ENCODE measurements around the gene CXCL1. TPM values are rescaled to one million over a fixed set of nuclear protein-coding genes. Genes with fewer than 3 reads are reported as not detected.
A peak's percentile ranks its signal among the peaks of the same experiment; 100 is the strongest.

CXCL1 gene
- total RNA-seq, 4 donors from 2014 or later: 9.5 to 152 (median 50.1) TPM

DNA sequence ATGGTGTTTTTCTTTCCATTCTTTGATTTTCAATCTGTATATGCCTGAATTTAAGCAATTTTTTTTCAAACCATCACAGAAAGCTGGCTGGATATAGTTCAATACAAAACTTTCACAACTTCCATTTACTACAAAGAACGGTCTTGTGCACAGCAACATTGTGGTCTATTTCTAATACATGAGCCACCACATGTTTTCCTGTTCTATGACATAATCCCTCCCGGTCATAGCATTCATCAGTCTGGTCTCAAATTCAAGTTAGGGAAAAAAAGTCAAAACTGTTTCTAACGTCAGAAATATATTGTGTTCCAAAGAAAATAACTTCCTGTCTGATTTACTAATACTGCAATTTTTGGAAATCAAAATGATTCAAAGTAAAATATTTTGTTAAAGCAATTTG is 40.2 kb upstream of the CXCL1 start:
- Histone ChIP-seq H3K4me1 (no peaks in the 10 kb centered on the region), H3K4me3 (no peak overlapping the region), H3K36me3 (no peaks in the 10 kb centered on the region), H3K9me3 (no peaks in the 10 kb centered on the region), H3K27ac (no peak overlapping the region), H3K27me3 (no peaks in the 10 kb centered on the region)
- 43 to 57% methylated on average over 3 of the region's 3 CpGs for WGBS, 2 donors
- TF ChIP-seq, protein P1, sequence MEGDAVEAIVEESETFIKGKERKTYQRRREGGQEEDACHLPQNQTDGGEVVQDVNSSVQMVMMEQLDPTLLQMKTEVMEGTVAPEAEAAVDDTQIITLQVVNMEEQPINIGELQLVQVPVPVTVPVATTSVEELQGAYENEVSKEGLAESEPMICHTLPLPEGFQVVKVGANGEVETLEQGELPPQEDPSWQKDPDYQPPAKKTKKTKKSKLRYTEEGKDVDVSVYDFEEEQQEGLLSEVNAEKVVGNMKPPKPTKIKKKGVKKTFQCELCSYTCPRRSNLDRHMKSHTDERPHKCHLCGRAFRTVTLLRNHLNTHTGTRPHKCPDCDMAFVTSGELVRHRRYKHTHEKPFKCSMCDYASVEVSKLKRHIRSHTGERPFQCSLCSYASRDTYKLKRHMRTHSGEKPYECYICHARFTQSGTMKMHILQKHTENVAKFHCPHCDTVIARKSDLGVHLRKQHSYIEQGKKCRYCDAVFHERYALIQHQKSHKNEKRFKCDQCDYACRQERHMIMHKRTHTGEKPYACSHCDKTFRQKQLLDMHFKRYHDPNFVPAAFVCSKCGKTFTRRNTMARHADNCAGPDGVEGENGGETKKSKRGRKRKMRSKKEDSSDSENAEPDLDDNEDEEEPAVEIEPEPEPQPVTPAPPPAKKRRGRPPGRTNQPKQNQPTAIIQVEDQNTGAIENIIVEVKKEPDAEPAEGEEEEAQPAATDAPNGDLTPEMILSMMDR (IDR thresholded peaks at IDR 0.05): no peak
- no peak for TF ChIP-seq POLR2A (IDR thresholded peaks at IDR 0.05)
- intact Hi-C loops (cut with DNase I): no loop called here
- DNase-seq: no peak

DNA sequence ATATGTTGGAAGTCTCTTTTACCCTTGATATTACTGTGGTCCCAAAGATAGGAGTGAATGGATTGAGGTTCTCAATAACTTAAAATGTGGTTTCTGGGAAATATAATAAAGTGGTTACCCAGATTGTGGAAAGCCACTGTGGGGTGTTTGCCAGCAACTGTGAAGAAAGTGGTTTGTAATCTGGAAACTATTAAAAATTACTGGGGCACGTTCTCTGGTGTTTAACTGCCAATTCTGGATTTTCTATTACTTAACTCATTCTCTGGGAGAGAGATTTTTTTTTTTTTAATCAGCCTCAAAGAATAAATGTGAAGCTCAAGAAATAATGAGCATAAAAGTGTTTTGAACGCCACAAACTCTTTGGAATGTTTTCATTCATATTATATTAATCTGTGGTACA is 37.6 kb upstream of the CXCL1 start:
- intact Hi-C loops (cut with DNase I): no loop called here
- Histone ChIP-seq H3K36me3 (no peaks in the 10 kb centered on the region), H3K4me1 (peaks cover 0 to 5% (median 0%) of the 10 kb centered on the region in 3 donors), H3K27ac (no peak overlapping the region), H3K4me3 (no peak overlapping the region), H3K27me3 (peaks cover 0 to 5% (median 0%) of the 10 kb centered on the region in 4 donors), H3K9me3 (no peaks in the 10 kb centered on the region)
- DNase-seq: no peak
- TF ChIP-seq, protein P1 (IDR thresholded peaks at IDR 0.05): no peak
- TF ChIP-seq POLR2A (IDR thresholded peaks at IDR 0.05): no peak
- 63 to 73% methylated on average over 2 of the region's 2 CpGs for WGBS, 2 donors

DNA sequence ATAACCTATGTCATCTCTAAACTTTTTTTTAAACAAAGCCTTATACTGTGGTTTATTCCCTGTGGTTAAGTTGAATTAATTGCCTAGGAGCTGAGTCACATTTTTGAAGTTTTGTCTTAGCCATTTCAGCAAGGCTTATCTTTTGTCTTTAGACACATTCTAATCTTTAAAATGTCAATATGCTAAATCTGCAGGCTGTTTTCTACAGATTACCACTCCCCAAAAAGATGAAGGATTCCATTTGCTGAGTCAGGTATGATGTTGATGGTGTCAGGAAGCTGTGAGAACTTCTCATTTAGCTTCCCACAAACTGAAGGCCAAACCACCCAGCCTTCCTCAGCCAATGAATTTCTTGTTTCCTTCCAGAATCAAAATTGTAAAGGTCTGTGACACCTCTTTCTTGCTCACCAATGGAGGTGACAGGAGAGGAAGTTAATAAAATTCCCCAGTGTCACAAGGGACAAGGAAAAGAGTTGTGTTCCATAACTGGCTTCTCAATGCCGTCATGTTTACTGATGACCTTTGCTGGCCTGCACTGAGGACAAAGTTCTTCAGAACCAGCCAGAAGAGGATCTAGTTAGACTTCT is 36.4 kb upstream of the CXCL1 start:
- H3K4me1 ChIP-seq: peaks cover 0 to 12% (median 4%) of the 10 kb centered on the region in 3 donors
- intact Hi-C loops (cut with DNase I): no loop called here
- peaks cover 0 to 17% (median 0%) of the 10 kb centered on the region in 4 donors for H3K27me3 ChIP-seq
- TF ChIP-seq, protein P1 (IDR thresholded peaks at IDR 0.05): no peak
- no peak for TF ChIP-seq POLR2A (IDR thresholded peaks at IDR 0.05)
- DNase-seq: no peak
- H3K9me3 ChIP-seq: no peaks in the 10 kb centered on the region
- H3K27ac ChIP-seq: no peak overlapping the region
- H3K36me3 ChIP-seq: no peaks in the 10 kb centered on the region
- WGBS, 2 donors: 73% methylated on average over 1 of the region's 1 CpG; no CpG with 5 or more reads in 1 of the 2 donors
- H3K4me3 ChIP-seq: no peak overlapping the region

DNA sequence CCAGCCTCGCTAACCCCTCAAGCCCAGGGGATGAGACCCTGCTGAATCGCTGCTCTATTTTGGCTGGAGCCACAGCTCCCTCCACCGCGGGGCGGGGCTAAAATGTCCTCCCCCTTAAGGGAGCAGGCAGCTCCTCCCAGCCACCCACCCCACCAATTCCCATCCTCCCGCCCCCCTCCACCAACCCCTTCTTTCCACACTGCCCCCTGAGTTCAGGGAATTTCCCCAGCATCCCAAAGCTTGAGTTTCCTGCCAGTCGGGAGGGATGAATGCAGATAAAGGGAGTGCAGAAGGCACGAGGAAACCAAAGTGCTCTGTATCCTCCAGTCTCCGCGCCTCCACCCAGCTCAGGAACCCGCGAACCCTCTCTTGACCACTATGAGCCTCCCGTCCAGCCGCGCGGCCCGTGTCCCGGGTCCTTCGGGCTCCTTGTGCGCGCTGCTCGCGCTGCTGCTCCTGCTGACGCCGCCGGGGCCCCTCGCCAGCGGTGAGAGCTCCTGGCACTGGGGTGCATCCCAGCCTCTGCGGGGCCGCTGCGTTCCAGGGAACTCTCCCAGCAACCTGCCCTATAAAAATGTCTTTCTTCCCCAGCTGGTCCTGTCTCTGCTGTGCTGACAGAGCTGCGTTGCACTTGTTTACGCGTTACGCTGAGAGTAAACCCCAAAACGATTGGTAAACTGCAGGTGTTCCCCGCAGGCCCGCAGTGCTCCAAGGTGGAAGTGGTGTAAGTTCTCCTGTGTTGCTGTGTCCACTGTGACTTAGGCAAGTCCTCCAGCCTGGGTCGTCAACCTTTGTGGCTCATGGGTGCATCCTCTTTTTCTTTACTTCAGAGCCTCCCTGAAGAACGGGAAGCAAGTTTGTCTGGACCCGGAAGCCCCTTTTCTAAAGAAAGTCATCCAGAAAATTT is 32.6 kb upstream of the CXCL1 start, which contains the start of gene CXCL6:
Gene CXCL6 (plus strand): TSS at position 306 of the 907 bp plus-strand sequence. CDS start 73 bp downstream, at position 379.
- H3K27me3 ChIP-seq: peaks cover 0 to 31% (median 0%) of the 10 kb centered on the region in 4 donors
- peak within 1 kb of the TSS; percentile 31 to 58 (median 42) for H3K4me3 ChIP-seq
- no peak for DNase-seq
- H3K4me1 ChIP-seq: peaks cover 0 to 17% (median 4%) of the 10 kb centered on the region in 3 donors
- H3K36me3 ChIP-seq: no peaks in the 10 kb centered on the region
- WGBS, 2 donors: 10% methylated on average over 19 to 20 of the region's 41 CpGs
- peak within 1 kb of the TSS in 1 of 4 donors; percentile 25 for H3K27ac ChIP-seq
- no peaks in the 10 kb centered on the region for H3K9me3 ChIP-seq
- TF ChIP-seq, protein P1 (IDR thresholded peaks at IDR 0.05): no peak
- no peak for TF ChIP-seq POLR2A (IDR thresholded peaks at IDR 0.05)
- intact Hi-C loops (cut with DNase I): no loop called here

DNA sequence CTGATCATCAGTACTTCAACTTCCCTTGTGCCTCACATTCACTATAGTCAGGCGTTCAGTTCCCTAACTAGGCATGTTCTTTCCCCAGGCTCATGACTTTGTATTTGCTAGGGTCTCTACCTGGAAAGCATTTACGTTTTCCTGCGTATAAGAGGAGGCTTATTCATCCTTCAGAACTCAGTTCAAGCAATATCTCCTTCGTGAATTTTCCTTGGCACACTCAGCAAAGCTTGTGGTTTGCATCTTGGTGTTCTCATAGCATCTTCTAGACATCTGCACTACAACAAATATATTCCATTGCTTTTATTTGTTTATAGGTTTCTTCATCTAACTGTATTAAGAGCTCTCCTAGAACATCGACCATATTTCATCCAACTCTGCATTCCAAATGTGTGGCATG is 30.1 kb upstream of the CXCL1 start:
- no peaks in the 10 kb centered on the region for H3K36me3 ChIP-seq
- peaks cover 0 to 37% (median 0%) of the 10 kb centered on the region in 4 donors for H3K27me3 ChIP-seq
- no peak overlapping the region for H3K27ac ChIP-seq
- intact Hi-C loops (cut with DNase I): no loop called here
- no peaks in the 10 kb centered on the region for H3K9me3 ChIP-seq
- TF ChIP-seq, protein P1 (IDR thresholded peaks at IDR 0.05): no peak
- TF ChIP-seq POLR2A (IDR thresholded peaks at IDR 0.05): no peak
- DNase-seq: no peak
- no peak overlapping the region for H3K4me3 ChIP-seq
- H3K4me1 ChIP-seq: peaks cover 0 to 18% (median 4%) of the 10 kb centered on the region in 3 donors
- 83 to 89% methylated on average over 5 of the region's 5 CpGs for WGBS, 2 donors
